Activated T-helper 1 cell treated with anti-CD3 and anti-CD28 coated beads, Interleukin-12 subunit alpha, Interleukin-12 subunit beta, Interleukin-2, Interleukin-4 antibody, amounts not matched to agents 30 ng/mL and 10 ng/mL and 1 ng/mL, durations not matched to agents 14 hours and 24 hours and 36 hours (primary cell): ENCODE results near the gene THADA. TPM values are rescaled to one million over a fixed set of nuclear protein-coding genes. Genes with fewer than 3 reads are reported as not detected.

ENCODE experiments used
- DNase-seq: peaks from one replicate; pipeline ENCODE4 v3.0.0; 2021; ENCODE audit warnings: low spot score
- H3K27ac Mint-ChIP-seq: one replicate; pipeline ENCODE4 v1.8.0; 2021; ENCODE audit warnings: mild to moderate bottlenecking, mixed read lengths
- H3K27me3 Mint-ChIP-seq: one replicate; pipeline ENCODE4 v1.8.0; 2022; ENCODE audit warnings: mild to moderate bottlenecking, moderate library complexity, mixed read lengths; ENCODE audit not compliant: insufficient read depth
- H3K36me3 Mint-ChIP-seq: one replicate; pipeline ENCODE4 v1.8.0; 2021; ENCODE audit warnings: low read depth, mixed read lengths
- H3K4me1 Mint-ChIP-seq: one replicate; pipeline ENCODE4 v1.8.0; 2021; ENCODE audit warnings: low read depth, mixed read lengths
- H3K4me3 Mint-ChIP-seq: one replicate; pipeline ENCODE4 v1.8.0; 2021; ENCODE audit warnings: mild to moderate bottlenecking, moderate library complexity, mixed read lengths
- H3K9me3 Mint-ChIP-seq: one replicate; pipeline ENCODE4 v1.8.0; 2021; ENCODE audit warnings: mixed read lengths
- intact Hi-C: fragments of 100-400 bp; cut with micrococcal nuclease; formaldehyde crosslinking; loops from one replicate; pipeline ENCODE4 v1.15.1; 2024
- total RNA-seq: library from RNA; stranded (reverse); gene quantifications from 2 replicates; pipeline ENCODE4 v1.2.3, GENCODE V29; 2022

The THADA gene
- total RNA-seq, 1 donor from 2014 or later, result 51.7 TPM

- Mint-ChIP-seq H3K4me3 (no peak overlapping the region), H3K4me1 (peaks cover 13% of the 10 kb centered on the region), H3K27ac (no peak overlapping the region), H3K9me3 (no peaks in the 10 kb centered on the region), H3K27me3 (no peaks in the 10 kb centered on the region), H3K36me3 (peaks cover 27% of the 10 kb centered on the region)
- intact Hi-C loops, result no loop called here
- no peak for DNase-seq
These were observed 134.3 kb downstream of the THADA start for GRCh38 chr2:43461453-43462073.

GRCh38 chr2:43460611-43461365 lies 135.1 kb downstream of the THADA start:
- intact Hi-C loops, result no loop called here
- Mint-ChIP-seq H3K27ac (no peak overlapping the region), H3K9me3 (no peaks in the 10 kb centered on the region), H3K4me1 (peaks cover 20% of the 10 kb centered on the region), H3K4me3 (no peak overlapping the region), H3K27me3 (no peaks in the 10 kb centered on the region), H3K36me3 (peaks cover 20% of the 10 kb centered on the region)
- DNase-seq, result no peak

DNA sequence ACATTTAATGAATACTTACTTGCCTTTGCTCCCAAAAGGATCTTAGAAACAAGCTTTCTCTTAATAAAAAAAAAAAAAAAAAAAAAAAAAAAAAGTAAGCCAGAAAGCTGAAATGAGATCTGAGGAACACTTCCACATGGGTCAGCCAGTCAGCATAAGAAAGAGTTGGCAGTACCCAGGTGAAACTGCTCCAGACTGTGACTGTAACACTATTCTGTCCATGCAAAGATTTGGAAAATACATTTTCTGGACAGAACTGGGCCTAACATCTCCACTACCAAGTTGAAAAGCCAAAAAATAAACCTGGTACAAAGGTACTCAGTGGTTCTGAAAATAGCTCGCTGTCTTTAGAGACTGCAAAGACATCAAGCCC lies 135.7 kb downstream of the THADA start:
- no peak overlapping the region for H3K27ac Mint-ChIP-seq
- no peak overlapping the region for H3K4me3 Mint-ChIP-seq
- no peaks in the 10 kb centered on the region for H3K9me3 Mint-ChIP-seq
- no peak for DNase-seq
- H3K4me1 Mint-ChIP-seq, result peaks cover 27% of the 10 kb centered on the region
- H3K27me3 Mint-ChIP-seq, result no peaks in the 10 kb centered on the region
- intact Hi-C loops, result no loop called here
- H3K36me3 Mint-ChIP-seq, result peaks cover 18% of the 10 kb centered on the region

GRCh38 chr2:43459446-43460173 lies 136.2 kb downstream of the THADA start:
- no peaks in the 10 kb centered on the region for H3K27me3 Mint-ChIP-seq
- H3K36me3 Mint-ChIP-seq, result peaks cover 21% of the 10 kb centered on the region
- no peak overlapping the region for H3K4me3 Mint-ChIP-seq
- H3K27ac Mint-ChIP-seq, result no peak overlapping the region
- H3K9me3 Mint-ChIP-seq, result no peaks in the 10 kb centered on the region
- no peak for DNase-seq
- intact Hi-C loops, result no loop called here
- H3K4me1 Mint-ChIP-seq, result peaks cover 31% of the 10 kb centered on the region

- Mint-ChIP-seq H3K27ac (no peak overlapping the region), H3K4me3 (no peak overlapping the region), H3K9me3 (no peaks in the 10 kb centered on the region), H3K4me1 (peaks cover 31% of the 10 kb centered on the region), H3K36me3 (peaks cover 21% of the 10 kb centered on the region), H3K27me3 (no peaks in the 10 kb centered on the region)
- intact Hi-C loops, result no loop called here
- no peak for DNase-seq
These were observed 137.7 kb downstream of the THADA start for GRCh38 chr2:43458014-43458628.

GRCh38 chr2:43455731-43456642 lies 139.9 kb downstream of the THADA start:
- DNase-seq, result no peak
- peaks cover 24% of the 10 kb centered on the region for H3K36me3 Mint-ChIP-seq
- intact Hi-C loops, result no loop called here
- H3K27ac Mint-ChIP-seq, result no peak overlapping the region
- H3K9me3 Mint-ChIP-seq, result no peaks in the 10 kb centered on the region
- peaks cover 35% of the 10 kb centered on the region for H3K4me1 Mint-ChIP-seq
- no peak overlapping the region for H3K4me3 Mint-ChIP-seq
- H3K27me3 Mint-ChIP-seq, result no peaks in the 10 kb centered on the region

DNA sequence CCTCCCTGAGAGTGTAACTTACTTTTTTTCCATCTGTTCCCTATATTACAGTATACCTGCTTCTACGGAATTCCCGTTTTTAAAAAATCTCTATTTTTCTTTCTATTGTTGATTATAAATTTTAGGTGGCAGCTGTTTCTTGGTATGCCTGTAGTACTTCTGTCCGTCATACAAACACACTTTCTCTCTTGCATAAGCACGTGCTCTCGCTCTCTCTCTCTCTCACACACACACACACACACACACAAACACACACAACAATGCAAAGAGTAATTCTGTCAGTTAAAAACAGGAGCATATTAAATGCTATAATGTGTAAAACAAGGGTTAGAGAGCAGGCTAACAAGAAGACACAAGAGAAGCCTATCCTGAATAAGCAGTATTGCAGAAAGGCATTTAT lies 140.5 kb downstream of the THADA start:
- peaks cover 20% of the 10 kb centered on the region for H3K36me3 Mint-ChIP-seq
- H3K9me3 Mint-ChIP-seq, result no peaks in the 10 kb centered on the region
- peaks cover 35% of the 10 kb centered on the region for H3K4me1 Mint-ChIP-seq
- intact Hi-C loops, result no loop called here
- DNase-seq, result no peak
- no peaks in the 10 kb centered on the region for H3K27me3 Mint-ChIP-seq
- H3K27ac Mint-ChIP-seq, result no peak overlapping the region
- H3K4me3 Mint-ChIP-seq, result no peak overlapping the region

DNA sequence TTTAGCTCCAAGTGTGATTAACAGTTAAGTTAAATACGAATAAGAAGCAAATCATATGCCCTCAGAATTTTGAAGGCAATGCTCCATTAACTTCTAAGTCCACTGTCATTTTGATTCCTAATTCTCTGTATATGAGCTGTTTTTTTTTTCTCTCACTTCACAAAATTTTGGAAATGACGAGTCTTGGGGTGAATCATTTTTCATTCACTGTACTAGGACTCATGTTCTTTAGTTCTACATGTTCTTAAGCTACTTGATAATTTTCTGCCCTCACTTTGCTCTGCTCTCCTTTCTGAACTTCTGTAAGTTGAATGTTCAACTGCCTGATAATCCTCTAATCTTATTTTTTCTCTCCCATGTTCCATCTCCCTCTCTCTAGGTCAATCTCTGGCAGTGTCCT lies 141.0 kb downstream of the THADA start:
- DNase-seq, result no peak
- intact Hi-C loops, result no loop called here
- H3K27ac Mint-ChIP-seq, result no peak overlapping the region
- peaks cover 19% of the 10 kb centered on the region for H3K36me3 Mint-ChIP-seq
- peaks cover 35% of the 10 kb centered on the region for H3K4me1 Mint-ChIP-seq
- no peaks in the 10 kb centered on the region for H3K27me3 Mint-ChIP-seq
- no peak overlapping the region for H3K4me3 Mint-ChIP-seq
- no peaks in the 10 kb centered on the region for H3K9me3 Mint-ChIP-seq

GRCh38 chr2:43453179-43454170 lies 142.4 kb downstream of the THADA start:
- intact Hi-C loops, result no loop called here

DNA sequence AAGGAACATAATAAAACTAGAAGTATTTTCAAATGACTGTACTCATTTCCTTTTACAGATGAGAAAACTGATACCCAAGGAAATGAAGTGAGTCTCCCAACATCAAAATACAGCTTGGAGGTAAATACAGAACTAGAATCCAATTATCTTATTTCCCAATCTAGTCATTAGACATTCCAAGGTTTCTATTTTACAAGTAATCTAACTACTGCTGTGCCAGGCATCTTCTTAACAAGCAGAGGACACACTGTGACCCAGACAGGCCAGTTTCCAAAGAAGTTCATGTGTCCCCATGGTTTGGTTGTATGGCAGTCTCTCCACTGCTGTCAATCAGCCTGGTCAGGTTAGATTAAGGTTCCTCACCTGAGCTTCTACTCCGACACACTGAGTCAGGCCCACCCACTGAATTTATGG lies 143.5 kb downstream of the THADA start:
- no peaks in the 10 kb centered on the region for H3K27me3 Mint-ChIP-seq
- H3K4me3 Mint-ChIP-seq, result no peak overlapping the region
- intact Hi-C loops, result no loop called here
- no peak overlapping the region for H3K27ac Mint-ChIP-seq
- no peaks in the 10 kb centered on the region for H3K9me3 Mint-ChIP-seq
- peaks cover 18% of the 10 kb centered on the region for H3K36me3 Mint-ChIP-seq
- no peak for DNase-seq
- H3K4me1 Mint-ChIP-seq, result peaks cover 29% of the 10 kb centered on the region

More at GRCh38 chr2:43453179-43454170, 142.4 kb downstream of the THADA start:
- H3K4me1 Mint-ChIP-seq, result peaks cover 29% of the 10 kb centered on the region
- H3K36me3 Mint-ChIP-seq, result peaks cover 22% of the 10 kb centered on the region
- no peak for DNase-seq
- no peak overlapping the region for H3K4me3 Mint-ChIP-seq
- no peaks in the 10 kb centered on the region for H3K9me3 Mint-ChIP-seq
- no peaks in the 10 kb centered on the region for H3K27me3 Mint-ChIP-seq
- H3K27ac Mint-ChIP-seq, result no peak overlapping the region

- no peak overlapping the region for H3K27ac Mint-ChIP-seq
- H3K4me3 Mint-ChIP-seq, result no peak overlapping the region
- DNase-seq, result no peak
- intact Hi-C loops, result no loop called here
- no peaks in the 10 kb centered on the region for H3K9me3 Mint-ChIP-seq
- H3K36me3 Mint-ChIP-seq, result peaks cover 28% of the 10 kb centered on the region
- no peaks in the 10 kb centered on the region for H3K27me3 Mint-ChIP-seq
- peaks cover 18% of the 10 kb centered on the region for H3K4me1 Mint-ChIP-seq
These were observed 145.2 kb downstream of the THADA start for GRCh38 chr2:43450617-43451016.
